ENCODE results near the gene PTX4. TPM values are rescaled to one million over a fixed set of nuclear protein-coding genes. Genes with fewer than 3 reads are reported as not detected.
"Not testable (repeated sequence)": the region's sequence is repeated elsewhere in the genome, so short reads cannot be mapped to it uniquely, and the experiment has no call there.

PTX4 gene
- total and polyA plus RNA-seq, 2 donors from 2014 or later, result not detected

- no peak for TF ChIP-seq CTCF (IDR thresholded peaks at IDR 0.05; ENCODE audit: borderline replicate concordance, extremely low read depth, insufficient read depth)
- H3K4me3 ChIP-seq (ENCODE audit: low read length in 3 of 3), result no peak overlapping the region
- H3K36me3 ChIP-seq (ENCODE audit: control insufficient read depth in 2 of 3, insufficient read depth in 3 of 3, low read length in 3 of 3), result no peaks in the 10 kb centered on the region
- no peak for DNase-seq
- no peaks in the 10 kb centered on the region for H3K4me1 ChIP-seq (ENCODE audit: control insufficient read depth in 2 of 3, insufficient read depth in 2 of 3, low read depth in 1 of 3, low read length in 3 of 3)
- no peak overlapping the region for H3K9ac ChIP-seq (ENCODE audit: low read length in 3 of 3)
- no peak for FAIRE-seq
- no peaks in the 10 kb centered on the region for H3K27me3 ChIP-seq (ENCODE audit: control insufficient read depth, insufficient read depth, low read length)
- H3K9me3 ChIP-seq (ENCODE audit: control insufficient read depth in 2 of 3, insufficient read depth in 1 of 3, low read length in 3 of 3), result no peaks in the 10 kb centered on the region
- intact Hi-C loops (cut with DNase I), result no loop called here
- no peak overlapping the region for H3K27ac ChIP-seq (ENCODE audit: low read depth in 2 of 2, low read length in 2 of 2)
Observed at GRCh38 chr16:1442697-1443096, 46.0 kb downstream of the PTX4 start.

DNA sequence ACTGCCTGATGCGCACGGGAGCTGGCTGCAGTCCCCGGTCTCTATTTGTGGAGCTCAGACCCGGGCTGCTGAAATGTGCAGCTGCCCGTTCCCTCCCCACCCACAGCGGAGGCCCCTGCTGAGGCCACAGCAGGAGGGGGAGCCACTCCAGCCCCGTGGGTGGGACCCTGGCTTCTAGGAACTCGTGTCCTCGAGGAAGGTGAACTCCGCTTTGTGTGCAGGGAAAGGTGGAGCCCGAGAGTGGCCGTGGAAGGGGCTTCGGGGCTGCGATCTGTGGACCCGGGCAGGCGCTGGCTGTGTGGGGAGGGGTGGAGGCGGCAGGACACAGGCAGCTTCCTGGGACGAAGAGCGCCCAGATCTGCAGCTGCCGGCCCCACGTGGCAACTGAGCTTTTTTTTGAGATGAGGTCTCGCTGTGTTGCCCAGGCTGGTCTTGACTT, 47.3 kb downstream of the PTX4 start:
- H3K9ac ChIP-seq (ENCODE audit: low read length in 3 of 3), result no peak overlapping the region
- no peak for TF ChIP-seq CTCF (IDR thresholded peaks at IDR 0.05; ENCODE audit: borderline replicate concordance, extremely low read depth, insufficient read depth)
- no peak overlapping the region for H3K4me3 ChIP-seq (ENCODE audit: low read length in 3 of 3)
- intact Hi-C loops (cut with DNase I), result no loop called here
- no peaks in the 10 kb centered on the region for H3K27me3 ChIP-seq (ENCODE audit: control insufficient read depth, insufficient read depth, low read length)
- FAIRE-seq, result no peak
- no peak for DNase-seq
- H3K9me3 ChIP-seq (ENCODE audit: control insufficient read depth in 2 of 3, insufficient read depth in 1 of 3, low read length in 3 of 3), result no peaks in the 10 kb centered on the region
- H3K36me3 ChIP-seq (ENCODE audit: control insufficient read depth in 2 of 3, insufficient read depth in 3 of 3, low read length in 3 of 3), result no peaks in the 10 kb centered on the region
- no peak overlapping the region for H3K27ac ChIP-seq (ENCODE audit: low read depth in 2 of 2, low read length in 2 of 2)
- H3K4me1 ChIP-seq (ENCODE audit: control insufficient read depth in 2 of 3, insufficient read depth in 2 of 3, low read depth in 1 of 3, low read length in 3 of 3), result no peaks in the 10 kb centered on the region

- H3K9ac ChIP-seq (ENCODE audit: low read length in 3 of 3); H3K4me3 ChIP-seq (ENCODE audit: low read length in 3 of 3); intact Hi-C loops (cut with DNase I); DNase-seq; H3K36me3 ChIP-seq (ENCODE audit: control insufficient read depth in 2 of 3, insufficient read depth in 3 of 3, low read length in 3 of 3); FAIRE-seq; H3K27me3 ChIP-seq (ENCODE audit: control insufficient read depth, insufficient read depth, low read length); H3K9me3 ChIP-seq (ENCODE audit: control insufficient read depth in 2 of 3, insufficient read depth in 1 of 3, low read length in 3 of 3); H3K27ac ChIP-seq (ENCODE audit: low read depth in 2 of 2, low read length in 2 of 2); H3K4me1 ChIP-seq (ENCODE audit: control insufficient read depth in 2 of 3, insufficient read depth in 2 of 3, low read depth in 1 of 3, low read length in 3 of 3): not testable (repeated sequence)
Observed at GRCh38 chr16:1439699-1440074, 49.1 kb downstream of the PTX4 start.

DNA sequence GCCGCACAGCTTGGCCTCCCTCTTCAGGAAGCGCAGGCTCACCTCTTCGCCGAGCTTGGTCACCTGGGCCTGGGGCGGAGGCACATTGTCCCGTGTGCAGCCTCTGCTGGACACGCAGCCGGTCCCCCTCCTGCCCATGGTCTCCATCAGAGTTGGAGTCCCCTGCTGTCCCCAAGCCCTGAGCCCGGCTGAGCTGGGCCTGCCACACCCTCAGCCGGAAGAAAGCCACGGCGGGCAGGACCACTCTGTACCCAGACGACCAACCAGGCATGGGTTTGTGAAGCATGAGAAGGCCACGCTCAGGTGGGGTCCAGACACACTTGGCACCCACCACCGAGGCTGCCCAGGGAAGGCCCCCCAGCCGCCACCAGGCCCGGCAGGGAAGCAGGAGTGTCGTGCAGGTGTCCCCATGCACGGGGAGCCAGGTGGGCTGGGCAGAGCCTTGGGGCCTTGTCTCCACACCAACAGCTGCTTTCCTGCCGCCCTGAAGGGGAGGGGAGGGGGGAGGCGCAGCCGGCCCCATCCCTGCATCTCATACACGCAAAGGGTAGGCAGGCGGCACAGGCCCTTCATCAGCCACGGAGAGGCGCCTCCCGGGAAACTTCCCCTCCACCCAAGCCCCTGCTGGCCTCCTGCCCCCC, 49.6 kb downstream of the PTX4 start:
- Histone ChIP-seq H3K4me3 (ENCODE audit: low read length in 3 of 3) (no peak overlapping the region), H3K9me3 (ENCODE audit: control insufficient read depth in 2 of 3, insufficient read depth in 1 of 3, low read length in 3 of 3) (no peaks in the 10 kb centered on the region), H3K9ac (ENCODE audit: low read length in 3 of 3) (no peak overlapping the region), H3K27ac (ENCODE audit: low read depth in 2 of 2, low read length in 2 of 2) (no peak overlapping the region), H3K27me3 (ENCODE audit: control insufficient read depth, insufficient read depth, low read length) (no peaks in the 10 kb centered on the region), H3K4me1 (ENCODE audit: control insufficient read depth in 2 of 3, insufficient read depth in 2 of 3, low read depth in 1 of 3, low read length in 3 of 3) (no peaks in the 10 kb centered on the region), H3K36me3 (ENCODE audit: control insufficient read depth in 2 of 3, insufficient read depth in 3 of 3, low read length in 3 of 3) (no peaks in the 10 kb centered on the region)
- TF ChIP-seq CTCF (IDR thresholded peaks at IDR 0.05; ENCODE audit: borderline replicate concordance, extremely low read depth, insufficient read depth), result no peak
- no peak for DNase-seq
- FAIRE-seq, result no peak
- intact Hi-C loops (cut with DNase I), result no loop called here

Measured in kidney (tissue), 14 donors.